ENCODE results near the gene FOXI2. TPM values are rescaled to one million over a fixed set of nuclear protein-coding genes. Genes with fewer than 3 reads are reported as not detected.

The FOXI2 gene
- total and polyA plus RNA-seq, 2 experiments from 2014 or later: not detected

- Histone ChIP-seq H3K27ac (no peak overlapping the region), H3K4me1 (ENCODE audit: low read depth) (no peaks in the 10 kb centered on the region), H3K27me3 (no peaks in the 10 kb centered on the region), H3K9me3 (ENCODE audit: low read depth) (no peaks in the 10 kb centered on the region), H3K4me3 (no peak overlapping the region), H3K36me3 (no peaks in the 10 kb centered on the region)
- DNase-seq (ENCODE audit: low read depth in 1 of 2, low spot score in 1 of 2): no peak
- TF ChIP-seq, protein P1, sequence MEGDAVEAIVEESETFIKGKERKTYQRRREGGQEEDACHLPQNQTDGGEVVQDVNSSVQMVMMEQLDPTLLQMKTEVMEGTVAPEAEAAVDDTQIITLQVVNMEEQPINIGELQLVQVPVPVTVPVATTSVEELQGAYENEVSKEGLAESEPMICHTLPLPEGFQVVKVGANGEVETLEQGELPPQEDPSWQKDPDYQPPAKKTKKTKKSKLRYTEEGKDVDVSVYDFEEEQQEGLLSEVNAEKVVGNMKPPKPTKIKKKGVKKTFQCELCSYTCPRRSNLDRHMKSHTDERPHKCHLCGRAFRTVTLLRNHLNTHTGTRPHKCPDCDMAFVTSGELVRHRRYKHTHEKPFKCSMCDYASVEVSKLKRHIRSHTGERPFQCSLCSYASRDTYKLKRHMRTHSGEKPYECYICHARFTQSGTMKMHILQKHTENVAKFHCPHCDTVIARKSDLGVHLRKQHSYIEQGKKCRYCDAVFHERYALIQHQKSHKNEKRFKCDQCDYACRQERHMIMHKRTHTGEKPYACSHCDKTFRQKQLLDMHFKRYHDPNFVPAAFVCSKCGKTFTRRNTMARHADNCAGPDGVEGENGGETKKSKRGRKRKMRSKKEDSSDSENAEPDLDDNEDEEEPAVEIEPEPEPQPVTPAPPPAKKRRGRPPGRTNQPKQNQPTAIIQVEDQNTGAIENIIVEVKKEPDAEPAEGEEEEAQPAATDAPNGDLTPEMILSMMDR (IDR thresholded peaks at IDR 0.05; ENCODE audit: low read depth, low read length): no peak
Measured at GRCh38 chr10:127720142-127720541, 16.8 kb upstream of the FOXI2 start.

GRCh38 chr10:127720903-127721302 lies 16.1 kb upstream of the FOXI2 start:
- no peak overlapping the region for H3K27ac ChIP-seq
- H3K36me3 ChIP-seq: no peaks in the 10 kb centered on the region
- TF ChIP-seq, protein P1 (IDR thresholded peaks at IDR 0.05; ENCODE audit: low read depth, low read length): no peak
- DNase-seq (ENCODE audit: low read depth in 1 of 2, low spot score in 1 of 2): no peak
- no peak overlapping the region for H3K4me3 ChIP-seq
- no peaks in the 10 kb centered on the region for H3K4me1 ChIP-seq (ENCODE audit: low read depth)
- peaks cover 7% of the 10 kb centered on the region for H3K27me3 ChIP-seq
- no peaks in the 10 kb centered on the region for H3K9me3 ChIP-seq (ENCODE audit: low read depth)

- Histone ChIP-seq H3K36me3 (no peaks in the 10 kb centered on the region), H3K4me1 (ENCODE audit: low read depth) (no peaks in the 10 kb centered on the region), H3K9me3 (ENCODE audit: low read depth) (no peaks in the 10 kb centered on the region), H3K27ac (no peak overlapping the region), H3K27me3 (peaks cover 94% of the 10 kb centered on the region), H3K4me3 (no peak overlapping the region)
- TF ChIP-seq, protein P1 (IDR thresholded peaks at IDR 0.05; ENCODE audit: low read depth, low read length): no peak
- DNase-seq (ENCODE audit: low read depth in 1 of 2, low spot score in 1 of 2): no peak
Measured at GRCh38 chr10:127734753-127735152, 2.2 kb upstream of the FOXI2 start.

- Histone ChIP-seq H3K36me3 (no peaks in the 10 kb centered on the region), H3K9me3 (ENCODE audit: low read depth) (no peaks in the 10 kb centered on the region), H3K4me1 (ENCODE audit: low read depth) (no peaks in the 10 kb centered on the region), H3K27me3 (peaks cover 95% of the 10 kb centered on the region), H3K27ac (no peak overlapping the region), H3K4me3 (no peak overlapping the region)
- DNase-seq (ENCODE audit: low read depth in 1 of 2, low spot score in 1 of 2): no peak
- TF ChIP-seq, protein P1 (IDR thresholded peaks at IDR 0.05; ENCODE audit: low read depth, low read length): no peak
Measured at GRCh38 chr10:127735156-127735555, 1.8 kb upstream of the FOXI2 start.

- H3K36me3 ChIP-seq: no peaks in the 10 kb centered on the region
- no peak overlapping the region for H3K4me3 ChIP-seq
- no peak for DNase-seq (ENCODE audit: low read depth in 1 of 2, low spot score in 1 of 2)
- H3K9me3 ChIP-seq (ENCODE audit: low read depth): no peaks in the 10 kb centered on the region
- TF ChIP-seq, protein P1 (IDR thresholded peaks at IDR 0.05; ENCODE audit: low read depth, low read length): no peak
- H3K27ac ChIP-seq: no peak overlapping the region
- H3K27me3 ChIP-seq: peaks cover 97% of the 10 kb centered on the region
- no peaks in the 10 kb centered on the region for H3K4me1 ChIP-seq (ENCODE audit: low read depth)
Measured at GRCh38 chr10:127735723-127736221, 1.2 kb upstream of the FOXI2 start.
